Measurements from ENCODE around the gene NDST3. TPM values are rescaled to one million over a fixed set of nuclear protein-coding genes. Genes with fewer than 3 reads are reported as not detected.

Gene NDST3
- polyA plus RNA-seq, 2 of the 4 experiments (the other 2 are of a cell fraction): not detected

DNA sequence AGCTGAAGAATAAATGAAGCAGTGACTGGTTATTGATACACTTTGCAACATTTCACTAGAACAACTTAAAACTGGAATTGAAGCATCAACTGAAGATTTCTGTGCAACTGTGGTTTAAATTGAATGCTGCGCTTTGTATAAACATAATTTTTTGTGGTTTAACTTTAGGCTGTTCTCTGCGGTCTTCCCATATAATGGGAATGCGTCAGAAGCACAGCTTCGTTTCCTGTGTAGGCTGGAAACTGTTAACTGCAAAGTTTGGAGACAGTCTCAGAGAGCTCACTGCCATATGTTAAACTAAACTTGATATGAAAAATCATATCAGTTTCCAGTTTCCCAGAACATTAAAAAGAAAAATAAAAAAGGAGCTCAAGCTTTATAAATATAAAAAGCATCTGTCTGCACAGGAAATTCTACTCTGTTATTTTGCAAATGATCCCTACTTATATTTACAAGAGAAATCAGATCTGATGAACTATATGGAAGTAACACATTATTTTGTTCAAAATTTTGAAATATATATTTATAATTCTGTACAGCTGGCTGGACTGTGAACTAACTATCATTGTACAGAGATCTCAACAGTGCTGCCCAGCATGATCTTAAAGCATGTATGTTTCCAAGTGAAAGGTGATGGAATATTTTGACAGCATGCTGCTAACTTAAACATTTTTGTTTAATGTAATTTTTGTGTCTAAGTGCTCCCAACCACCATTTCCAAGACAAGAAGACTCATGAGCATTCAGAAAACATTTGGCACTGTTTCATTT is 139.9 kb downstream of the NDST3 start (continued):
- no peak for TF ChIP-seq CHD2 (IDR thresholded peaks at IDR 0.05; ENCODE audit: low read length, partially characterized antibody)
- TF ChIP-seq TFCP2L1 (CRISPR knock-in tag; IDR thresholded peaks at IDR 0.05): no peak
- TF ChIP-seq, protein P1, sequence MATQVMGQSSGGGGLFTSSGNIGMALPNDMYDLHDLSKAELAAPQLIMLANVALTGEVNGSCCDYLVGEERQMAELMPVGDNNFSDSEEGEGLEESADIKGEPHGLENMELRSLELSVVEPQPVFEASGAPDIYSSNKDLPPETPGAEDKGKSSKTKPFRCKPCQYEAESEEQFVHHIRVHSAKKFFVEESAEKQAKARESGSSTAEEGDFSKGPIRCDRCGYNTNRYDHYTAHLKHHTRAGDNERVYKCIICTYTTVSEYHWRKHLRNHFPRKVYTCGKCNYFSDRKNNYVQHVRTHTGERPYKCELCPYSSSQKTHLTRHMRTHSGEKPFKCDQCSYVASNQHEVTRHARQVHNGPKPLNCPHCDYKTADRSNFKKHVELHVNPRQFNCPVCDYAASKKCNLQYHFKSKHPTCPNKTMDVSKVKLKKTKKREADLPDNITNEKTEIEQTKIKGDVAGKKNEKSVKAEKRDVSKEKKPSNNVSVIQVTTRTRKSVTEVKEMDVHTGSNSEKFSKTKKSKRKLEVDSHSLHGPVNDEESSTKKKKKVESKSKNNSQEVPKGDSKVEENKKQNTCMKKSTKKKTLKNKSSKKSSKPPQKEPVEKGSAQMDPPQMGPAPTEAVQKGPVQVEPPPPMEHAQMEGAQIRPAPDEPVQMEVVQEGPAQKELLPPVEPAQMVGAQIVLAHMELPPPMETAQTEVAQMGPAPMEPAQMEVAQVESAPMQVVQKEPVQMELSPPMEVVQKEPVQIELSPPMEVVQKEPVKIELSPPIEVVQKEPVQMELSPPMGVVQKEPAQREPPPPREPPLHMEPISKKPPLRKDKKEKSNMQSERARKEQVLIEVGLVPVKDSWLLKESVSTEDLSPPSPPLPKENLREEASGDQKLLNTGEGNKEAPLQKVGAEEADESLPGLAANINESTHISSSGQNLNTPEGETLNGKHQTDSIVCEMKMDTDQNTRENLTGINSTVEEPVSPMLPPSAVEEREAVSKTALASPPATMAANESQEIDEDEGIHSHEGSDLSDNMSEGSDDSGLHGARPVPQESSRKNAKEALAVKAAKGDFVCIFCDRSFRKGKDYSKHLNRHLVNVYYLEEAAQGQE (IDR thresholded peaks at IDR 0.05): no peak

DNA sequence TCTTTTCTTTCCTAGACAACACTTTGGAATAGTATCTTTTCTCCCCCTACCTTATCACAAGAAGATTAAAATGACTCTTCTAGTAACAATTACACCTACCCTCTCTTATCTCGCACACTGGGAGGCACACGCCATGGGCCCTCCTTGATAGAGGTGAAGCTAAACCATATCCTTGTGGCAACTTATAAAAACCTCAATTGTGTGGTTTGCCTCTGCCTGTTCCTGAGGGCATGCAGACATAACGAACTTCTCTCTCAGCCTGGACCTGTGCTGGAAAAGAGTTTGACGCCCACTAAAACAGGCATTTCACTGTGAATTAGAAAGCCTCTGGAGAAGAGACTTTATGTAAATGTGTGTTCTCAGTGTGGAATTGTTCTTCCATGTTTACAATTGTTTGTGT is 141.2 kb downstream of the NDST3 start:
- ChIA-PET POLR2A (no interaction called here), CTCF (no interaction called here)
- no peak overlapping the region for H3K4me2 ChIP-seq
- WGBS (ENCODE audit: missing lambda C conversion rate): 16% methylated on average over 4 of the region's 4 CpGs
- ATAC-seq (no peak), FAIRE-seq (no peak), DNase-seq (ENCODE audit: low read depth in 1 of 2, low spot score in 1 of 2) (no peak)
- TF ChIP-seq CHD2 (IDR thresholded peaks at IDR 0.05; ENCODE audit: low read length, partially characterized antibody): no peak
- TF ChIP-seq, protein P2, sequence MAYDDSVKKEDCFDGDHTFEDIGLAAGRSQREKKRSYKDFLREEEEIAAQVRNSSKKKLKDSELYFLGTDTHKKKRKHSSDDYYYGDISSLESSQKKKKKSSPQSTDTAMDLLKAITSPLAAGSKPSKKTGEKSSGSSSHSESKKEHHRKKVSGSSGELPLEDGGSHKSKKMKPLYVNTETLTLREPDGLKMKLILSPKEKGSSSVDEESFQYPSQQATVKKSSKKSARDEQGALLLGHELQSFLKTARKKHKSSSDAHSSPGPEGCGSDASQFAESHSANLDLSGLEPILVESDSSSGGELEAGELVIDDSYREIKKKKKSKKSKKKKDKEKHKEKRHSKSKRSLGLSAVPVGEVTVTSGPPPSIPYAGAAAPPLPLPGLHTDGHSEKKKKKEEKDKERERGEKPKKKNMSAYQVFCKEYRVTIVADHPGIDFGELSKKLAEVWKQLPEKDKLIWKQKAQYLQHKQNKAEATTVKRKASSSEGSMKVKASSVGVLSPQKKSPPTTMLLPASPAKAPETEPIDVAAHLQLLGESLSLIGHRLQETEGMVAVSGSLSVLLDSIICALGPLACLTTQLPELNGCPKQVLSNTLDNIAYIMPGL (CRISPR knock-in tag; IDR thresholded peaks at IDR 0.05; ENCODE audit: borderline replicate concordance): no peak
- no peak for TF ChIP-seq FOSL2 (IDR thresholded peaks at IDR 0.05)
- no peak for TF ChIP-seq FOSL2 (CRISPR knock-in tag; IDR thresholded peaks at IDR 0.05)
- TF ChIP-seq ESRRA (IDR thresholded peaks at IDR 0.05; ENCODE audit: borderline replicate concordance, low read length): no peak
- TF ChIP-seq, protein P3, sequence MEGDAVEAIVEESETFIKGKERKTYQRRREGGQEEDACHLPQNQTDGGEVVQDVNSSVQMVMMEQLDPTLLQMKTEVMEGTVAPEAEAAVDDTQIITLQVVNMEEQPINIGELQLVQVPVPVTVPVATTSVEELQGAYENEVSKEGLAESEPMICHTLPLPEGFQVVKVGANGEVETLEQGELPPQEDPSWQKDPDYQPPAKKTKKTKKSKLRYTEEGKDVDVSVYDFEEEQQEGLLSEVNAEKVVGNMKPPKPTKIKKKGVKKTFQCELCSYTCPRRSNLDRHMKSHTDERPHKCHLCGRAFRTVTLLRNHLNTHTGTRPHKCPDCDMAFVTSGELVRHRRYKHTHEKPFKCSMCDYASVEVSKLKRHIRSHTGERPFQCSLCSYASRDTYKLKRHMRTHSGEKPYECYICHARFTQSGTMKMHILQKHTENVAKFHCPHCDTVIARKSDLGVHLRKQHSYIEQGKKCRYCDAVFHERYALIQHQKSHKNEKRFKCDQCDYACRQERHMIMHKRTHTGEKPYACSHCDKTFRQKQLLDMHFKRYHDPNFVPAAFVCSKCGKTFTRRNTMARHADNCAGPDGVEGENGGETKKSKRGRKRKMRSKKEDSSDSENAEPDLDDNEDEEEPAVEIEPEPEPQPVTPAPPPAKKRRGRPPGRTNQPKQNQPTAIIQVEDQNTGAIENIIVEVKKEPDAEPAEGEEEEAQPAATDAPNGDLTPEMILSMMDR (IDR thresholded peaks at IDR 0.05): no peak
- no peak for TF ChIP-seq FOSB (CRISPR knock-in tag; IDR thresholded peaks at IDR 0.05)
- no peak for TF ChIP-seq SMC3 (IDR thresholded peaks at IDR 0.05)
- no peak for TF ChIP-seq EHF (CRISPR knock-in tag; IDR thresholded peaks at IDR 0.05)
- no peak for TF ChIP-seq JUNB (IDR thresholded peaks at IDR 0.05)
- TF ChIP-seq SREBF2 (IDR thresholded peaks at IDR 0.05): no peak
- TF ChIP-seq PHF8 (IDR thresholded peaks at IDR 0.05; ENCODE audit: borderline replicate concordance, low read depth): no peak
- no peak for TF ChIP-seq NR3C1 (IDR thresholded peaks at IDR 0.05)
- TF ChIP-seq POLR2A (IDR thresholded peaks at IDR 0.05; ENCODE audit: low read length): no peak
- TF ChIP-seq, protein P4, sequence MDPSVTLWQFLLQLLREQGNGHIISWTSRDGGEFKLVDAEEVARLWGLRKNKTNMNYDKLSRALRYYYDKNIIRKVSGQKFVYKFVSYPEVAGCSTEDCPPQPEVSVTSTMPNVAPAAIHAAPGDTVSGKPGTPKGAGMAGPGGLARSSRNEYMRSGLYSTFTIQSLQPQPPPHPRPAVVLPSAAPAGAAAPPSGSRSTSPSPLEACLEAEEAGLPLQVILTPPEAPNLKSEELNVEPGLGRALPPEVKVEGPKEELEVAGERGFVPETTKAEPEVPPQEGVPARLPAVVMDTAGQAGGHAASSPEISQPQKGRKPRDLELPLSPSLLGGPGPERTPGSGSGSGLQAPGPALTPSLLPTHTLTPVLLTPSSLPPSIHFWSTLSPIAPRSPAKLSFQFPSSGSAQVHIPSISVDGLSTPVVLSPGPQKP (IDR thresholded peaks at IDR 0.05; ENCODE audit: low read depth, low read length): no peak
- TF ChIP-seq, protein P5, sequence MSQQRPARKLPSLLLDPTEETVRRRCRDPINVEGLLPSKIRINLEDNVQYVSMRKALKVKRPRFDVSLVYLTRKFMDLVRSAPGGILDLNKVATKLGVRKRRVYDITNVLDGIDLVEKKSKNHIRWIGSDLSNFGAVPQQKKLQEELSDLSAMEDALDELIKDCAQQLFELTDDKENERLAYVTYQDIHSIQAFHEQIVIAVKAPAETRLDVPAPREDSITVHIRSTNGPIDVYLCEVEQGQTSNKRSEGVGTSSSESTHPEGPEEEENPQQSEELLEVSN (IDR thresholded peaks at IDR 0.05; ENCODE audit: borderline replicate concordance, low read depth): no peak
- no peak for TF ChIP-seq RFX5 (IDR thresholded peaks at IDR 0.05)
- no peak for TF ChIP-seq TFCP2L1 (CRISPR knock-in tag; IDR thresholded peaks at IDR 0.05)
- TF ChIP-seq, protein P6, sequence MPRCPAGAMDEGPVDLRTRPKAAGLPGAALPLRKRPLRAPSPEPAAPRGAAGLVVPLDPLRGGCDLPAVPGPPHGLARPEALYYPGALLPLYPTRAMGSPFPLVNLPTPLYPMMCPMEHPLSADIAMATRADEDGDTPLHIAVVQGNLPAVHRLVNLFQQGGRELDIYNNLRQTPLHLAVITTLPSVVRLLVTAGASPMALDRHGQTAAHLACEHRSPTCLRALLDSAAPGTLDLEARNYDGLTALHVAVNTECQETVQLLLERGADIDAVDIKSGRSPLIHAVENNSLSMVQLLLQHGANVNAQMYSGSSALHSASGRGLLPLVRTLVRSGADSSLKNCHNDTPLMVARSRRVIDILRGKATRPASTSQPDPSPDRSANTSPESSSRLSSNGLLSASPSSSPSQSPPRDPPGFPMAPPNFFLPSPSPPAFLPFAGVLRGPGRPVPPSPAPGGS (IDR thresholded peaks at IDR 0.05): no peak
- TF ChIP-seq BHLHE40 (IDR thresholded peaks at IDR 0.05; ENCODE audit: low read depth, low read length): no peak
- no peak for TF ChIP-seq ZFP36 (IDR thresholded peaks at IDR 0.05; ENCODE audit: borderline replicate concordance, partially characterized antibody)
- no peaks in the 10 kb centered on the region for H3K9me3 ChIP-seq
- no peaks in the 10 kb centered on the region for H3K4me1 ChIP-seq
- H3K4me3 ChIP-seq: no peak overlapping the region
- H3K27ac ChIP-seq: no peak overlapping the region

Data from A549 (cell line).